ENCODE data around the gene TESPA1. TPM values are rescaled to one million over a fixed set of nuclear protein-coding genes. Genes with fewer than 3 reads are reported as not detected.

TESPA1 gene
- total RNA-seq, 1 donor from 2014 or later, result not detected

DNA sequence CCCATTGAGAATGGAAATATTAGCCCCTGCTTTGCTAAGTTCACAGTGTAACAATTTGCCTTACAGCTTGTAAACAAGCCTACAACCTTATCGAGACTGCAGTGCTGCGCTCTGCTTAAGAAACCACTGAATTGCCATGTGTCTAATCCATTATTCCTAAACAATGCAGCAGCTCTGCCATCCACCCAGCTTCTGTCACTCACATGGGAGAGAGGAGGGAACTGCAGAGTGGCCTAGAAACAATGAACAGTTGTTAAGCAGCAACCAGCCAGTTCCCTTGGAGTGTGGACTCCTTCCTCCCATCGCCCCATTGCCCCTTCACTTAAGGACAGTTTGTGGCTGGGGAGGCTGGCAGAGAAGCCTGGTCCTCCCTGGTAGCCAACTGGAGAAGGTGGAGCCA, 42.9 kb downstream of the TESPA1 start:
- Mint-ChIP-seq H3K4me3 (no peak overlapping the region), H3K27me3 (peaks cover 8% of the 10 kb centered on the region), H3K4me1 (ENCODE audit: unreplicated experiment) (no peaks in the 10 kb centered on the region), H3K27ac (no peak overlapping the region), H3K36me3 (no peaks in the 10 kb centered on the region), H3K9me3 (no peaks in the 10 kb centered on the region)
- TF ChIP-seq, protein P1, sequence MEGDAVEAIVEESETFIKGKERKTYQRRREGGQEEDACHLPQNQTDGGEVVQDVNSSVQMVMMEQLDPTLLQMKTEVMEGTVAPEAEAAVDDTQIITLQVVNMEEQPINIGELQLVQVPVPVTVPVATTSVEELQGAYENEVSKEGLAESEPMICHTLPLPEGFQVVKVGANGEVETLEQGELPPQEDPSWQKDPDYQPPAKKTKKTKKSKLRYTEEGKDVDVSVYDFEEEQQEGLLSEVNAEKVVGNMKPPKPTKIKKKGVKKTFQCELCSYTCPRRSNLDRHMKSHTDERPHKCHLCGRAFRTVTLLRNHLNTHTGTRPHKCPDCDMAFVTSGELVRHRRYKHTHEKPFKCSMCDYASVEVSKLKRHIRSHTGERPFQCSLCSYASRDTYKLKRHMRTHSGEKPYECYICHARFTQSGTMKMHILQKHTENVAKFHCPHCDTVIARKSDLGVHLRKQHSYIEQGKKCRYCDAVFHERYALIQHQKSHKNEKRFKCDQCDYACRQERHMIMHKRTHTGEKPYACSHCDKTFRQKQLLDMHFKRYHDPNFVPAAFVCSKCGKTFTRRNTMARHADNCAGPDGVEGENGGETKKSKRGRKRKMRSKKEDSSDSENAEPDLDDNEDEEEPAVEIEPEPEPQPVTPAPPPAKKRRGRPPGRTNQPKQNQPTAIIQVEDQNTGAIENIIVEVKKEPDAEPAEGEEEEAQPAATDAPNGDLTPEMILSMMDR (conservative IDR thresholded peaks at IDR 0.05), result no peak
- no peak for DNase-seq (ENCODE audit: extremely low spot score, unreplicated experiment)

DNA sequence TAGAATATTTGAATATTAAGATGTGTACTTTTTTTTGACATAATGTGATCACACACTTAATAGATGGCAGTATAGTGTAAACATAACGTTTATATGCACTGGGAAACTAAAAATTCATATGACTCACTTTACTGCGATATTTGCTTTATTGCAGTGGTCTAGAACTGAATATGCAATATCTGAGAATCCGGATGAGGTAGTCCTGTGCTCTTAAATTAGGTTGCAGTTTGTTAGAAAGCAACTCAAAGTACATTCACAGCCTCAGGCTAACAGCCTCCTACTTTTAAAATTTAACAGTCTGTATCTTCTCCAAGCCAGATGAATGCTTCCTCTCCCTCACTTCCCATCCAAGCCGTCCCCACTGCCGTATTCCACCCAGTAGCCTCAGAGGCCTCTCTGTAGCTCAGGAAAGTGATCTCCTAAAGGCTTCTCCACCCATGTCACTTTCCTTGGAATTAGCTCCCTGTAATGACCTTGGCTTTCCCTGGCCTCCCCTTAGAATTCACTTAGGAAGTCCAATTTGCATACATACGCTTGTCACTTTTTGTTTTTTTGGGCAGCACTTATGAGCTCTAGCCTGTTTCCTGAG, 43.7 kb downstream of the TESPA1 start:
- H3K27me3 Mint-ChIP-seq, result peaks cover 6% of the 10 kb centered on the region
- no peak for DNase-seq (ENCODE audit: extremely low spot score, unreplicated experiment)
- H3K27ac Mint-ChIP-seq, result no peak overlapping the region
- H3K4me3 Mint-ChIP-seq, result no peak overlapping the region
- no peaks in the 10 kb centered on the region for H3K36me3 Mint-ChIP-seq
- TF ChIP-seq, protein P1 (conservative IDR thresholded peaks at IDR 0.05), result no peak
- no peaks in the 10 kb centered on the region for H3K4me1 Mint-ChIP-seq (ENCODE audit: unreplicated experiment)
- H3K9me3 Mint-ChIP-seq, result no peaks in the 10 kb centered on the region

DNA sequence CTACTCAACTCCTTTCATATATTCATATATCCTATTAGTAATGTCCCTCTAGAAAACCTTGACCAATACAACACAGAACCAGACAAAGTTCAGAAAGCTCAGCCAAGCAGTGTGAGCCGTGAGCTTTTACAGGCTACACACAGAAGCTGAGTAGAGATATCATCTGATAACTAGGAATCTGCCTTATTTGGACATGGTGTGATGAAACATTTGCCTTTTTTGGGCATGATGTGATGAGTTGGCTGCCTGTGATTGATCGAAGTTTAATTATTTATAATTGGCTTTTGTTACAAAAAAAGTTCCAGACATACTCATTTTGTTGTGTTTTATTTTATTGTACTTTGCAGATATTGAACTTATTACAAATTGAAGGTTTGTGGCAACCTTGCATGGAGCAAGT, 46.6 kb downstream of the TESPA1 start:
- peaks cover 9% of the 10 kb centered on the region for H3K27me3 Mint-ChIP-seq
- H3K4me3 Mint-ChIP-seq, result no peak overlapping the region
- no peaks in the 10 kb centered on the region for H3K9me3 Mint-ChIP-seq
- TF ChIP-seq, protein P1 (conservative IDR thresholded peaks at IDR 0.05), result no peak
- no peaks in the 10 kb centered on the region for H3K36me3 Mint-ChIP-seq
- H3K4me1 Mint-ChIP-seq (ENCODE audit: unreplicated experiment), result no peaks in the 10 kb centered on the region
- H3K27ac Mint-ChIP-seq, result no peak overlapping the region
- no peak for DNase-seq (ENCODE audit: extremely low spot score, unreplicated experiment)

DNA sequence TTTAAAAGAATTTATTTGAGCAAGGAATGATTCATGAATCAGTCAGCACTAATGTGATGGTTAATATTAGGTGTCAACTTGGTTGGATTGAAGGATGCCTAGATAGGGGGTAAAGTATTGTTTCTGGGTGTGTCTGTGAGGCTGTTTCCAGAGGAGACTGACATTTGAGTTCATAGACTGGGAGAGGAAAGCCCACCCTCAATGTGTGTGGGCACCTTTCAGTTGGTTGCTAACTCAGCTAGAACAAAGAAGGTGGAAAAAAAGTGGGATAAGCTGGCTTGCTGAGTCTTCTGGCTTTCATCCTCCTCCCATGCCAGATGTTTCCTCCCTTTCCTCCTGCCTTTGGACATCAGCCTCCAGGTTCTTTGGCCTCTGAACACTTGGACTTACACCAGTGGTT, 47.2 kb downstream of the TESPA1 start:
- Mint-ChIP-seq H3K9me3 (no peaks in the 10 kb centered on the region), H3K4me1 (ENCODE audit: unreplicated experiment) (no peaks in the 10 kb centered on the region), H3K36me3 (no peaks in the 10 kb centered on the region), H3K27me3 (peaks cover 9% of the 10 kb centered on the region), H3K27ac (no peak overlapping the region), H3K4me3 (no peak overlapping the region)
- DNase-seq (ENCODE audit: extremely low spot score, unreplicated experiment), result no peak
- TF ChIP-seq, protein P1 (conservative IDR thresholded peaks at IDR 0.05), result no peak

DNA sequence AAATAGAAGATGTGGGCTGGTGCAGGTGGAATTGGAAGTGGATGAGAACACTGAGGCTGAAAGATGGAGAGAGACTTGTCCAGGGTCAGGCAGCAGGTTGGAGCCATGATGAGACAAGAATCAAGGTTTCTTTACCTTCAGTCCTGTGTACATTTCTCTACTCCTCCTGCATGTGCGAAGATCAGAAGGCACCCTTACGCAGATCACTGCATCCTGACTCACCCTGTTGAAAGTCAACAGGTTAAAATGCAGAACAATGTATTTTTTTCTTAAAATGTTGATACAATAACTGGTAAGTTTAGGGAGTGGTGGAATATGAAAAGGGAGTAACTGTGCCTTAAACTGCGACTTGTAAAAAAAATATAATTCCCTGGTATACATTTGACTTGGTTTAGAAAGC, 47.8 kb downstream of the TESPA1 start:
- Mint-ChIP-seq H3K4me1 (ENCODE audit: unreplicated experiment) (no peaks in the 10 kb centered on the region), H3K27me3 (peaks cover 9% of the 10 kb centered on the region), H3K9me3 (no peaks in the 10 kb centered on the region), H3K27ac (no peak overlapping the region), H3K4me3 (no peak overlapping the region), H3K36me3 (no peaks in the 10 kb centered on the region)
- DNase-seq (ENCODE audit: extremely low spot score, unreplicated experiment), result no peak
- TF ChIP-seq, protein P1 (conservative IDR thresholded peaks at IDR 0.05), result no peak

All from type B pancreatic cell (in vitro differentiated cells).